H9 (cell line): ENCODE results near the gene FBXO39. TPM values are rescaled to one million over a fixed set of nuclear protein-coding genes. Genes with fewer than 3 reads are reported as not detected.

Source experiments
- DNase-seq: peaks from one replicate; pipeline ENCODE4 v3.0.0-alpha.2; 2017
- H2AFZ ChIP-seq: one replicate; pipeline ENCODE4 v1.6.1; 2013; ENCODE audit warnings: mild to moderate bottlenecking, low read length, control low read depth, moderate library complexity
- H2AK5ac ChIP-seq: 2 replicates; pipeline ENCODE4 v1.6.1; 2013; ENCODE audit warnings: low read length, control low read depth, mixed read lengths; ENCODE audit not compliant: insufficient read length
- H2BK120ac ChIP-seq: one replicate; pipeline ENCODE4 v1.6.1; 2013; ENCODE audit warnings: low read depth, mild to moderate bottlenecking, low read length, control low read depth, inconsistent platforms; ENCODE audit not compliant: poor library complexity, severe bottlenecking
- H2BK12ac ChIP-seq: 2 replicates; pipeline ENCODE4 v1.6.1; 2013; ENCODE audit warnings: low read length, control low read depth, mixed read lengths, low read depth; ENCODE audit not compliant: insufficient read length
- H2BK15ac ChIP-seq: 2 replicates; pipeline ENCODE4 v1.6.1; 2013; ENCODE audit warnings: low read depth, low read length, control low read depth
- H2BK20ac ChIP-seq: one replicate; pipeline ENCODE4 v1.6.1; 2013; ENCODE audit warnings: low read depth, mild to moderate bottlenecking, low read length, control low read depth, inconsistent platforms; ENCODE audit not compliant: poor library complexity, severe bottlenecking
- H2BK5ac ChIP-seq: 2 replicates; pipeline ENCODE4 v1.6.1; 2013; ENCODE audit warnings: low read length, control low read depth, mixed read lengths; ENCODE audit not compliant: insufficient read length
- H3K14ac ChIP-seq: 2 replicates; pipeline ENCODE4 v1.6.1; 2013; ENCODE audit warnings: low read length, control low read depth; ENCODE audit not compliant: insufficient read depth
- H3K18ac ChIP-seq: 2 replicates; pipeline ENCODE4 v1.6.1; 2013; ENCODE audit warnings: low read depth, mild to moderate bottlenecking, mixed read lengths, low read length, control low read depth; ENCODE audit not compliant: insufficient read length
- H3K23ac ChIP-seq: 2 replicates; pipeline ENCODE4 v1.6.1; 2013; ENCODE audit warnings: low read length, control low read depth, mixed read lengths, low read depth; ENCODE audit not compliant: insufficient read length
- H3K23me2 ChIP-seq: 2 replicates; pipeline ENCODE4 v1.6.1; 2013; ENCODE audit warnings: low read depth, mild to moderate bottlenecking, mixed read lengths, low read length, control low read depth; ENCODE audit not compliant: insufficient read length, poor library complexity, severe bottlenecking
- H3K27ac ChIP-seq: 2 replicates; pipeline ENCODE4 v1.5.1; 2013; ENCODE audit warnings: low read length, control low read depth, mixed read lengths, low read depth; ENCODE audit not compliant: insufficient read length
- H3K27me3 ChIP-seq: 2 replicates; pipeline ENCODE4 v1.6.1; 2013; ENCODE audit warnings: low read length, control low read depth, inconsistent platforms; ENCODE audit not compliant: insufficient read depth
- H3K4ac ChIP-seq: 2 replicates; pipeline ENCODE4 v1.6.1; 2013; ENCODE audit warnings: low read depth, mild to moderate bottlenecking, control low read depth, inconsistent platforms, low read length, moderate library complexity
- H3K4me1 ChIP-seq: 2 replicates; pipeline ENCODE4 v1.6.1; 2013; ENCODE audit warnings: low read length, control low read depth, inconsistent platforms; ENCODE audit not compliant: insufficient read depth
- H3K4me2 ChIP-seq: 2 replicates; pipeline ENCODE4 v1.6.1; 2013; ENCODE audit warnings: low read length, control low read depth, mixed read lengths; ENCODE audit not compliant: insufficient read length, insufficient read depth
- H3K56ac ChIP-seq: 2 replicates; pipeline ENCODE4 v1.6.1; 2013; ENCODE audit warnings: low read depth, mild to moderate bottlenecking, mixed read lengths, low read length, control low read depth; ENCODE audit not compliant: insufficient read length
- H3K79me1 ChIP-seq: 2 replicates; pipeline ENCODE4 v1.6.1; 2013; ENCODE audit warnings: low read depth, mild to moderate bottlenecking, moderate library complexity, low read length, control low read depth, inconsistent platforms; ENCODE audit not compliant: insufficient read depth, poor library complexity, severe bottlenecking
- H3K79me2 ChIP-seq: 2 replicates; pipeline ENCODE4 v1.6.1; 2013; ENCODE audit warnings: low read length, control low read depth, inconsistent platforms; ENCODE audit not compliant: insufficient read depth
- H3K9ac ChIP-seq: 2 replicates; pipeline ENCODE4 v1.6.1; 2013; ENCODE audit warnings: low read length, control low read depth, mixed read lengths; ENCODE audit not compliant: insufficient read length; ENCODE audit errors: extremely low read depth
- H3K9me3 ChIP-seq: one replicate; pipeline ENCODE4 v1.6.1; 2013; ENCODE audit warnings: low read depth, low read length, inconsistent platforms; ENCODE audit not compliant: control insufficient read depth
- H3T11ph ChIP-seq: one replicate; pipeline ENCODE4 v1.6.1; 2013; ENCODE audit warnings: mild to moderate bottlenecking, low read length, control low read depth, inconsistent platforms
- H4K20me1 ChIP-seq: one replicate; pipeline ENCODE4 v1.6.1; 2013; ENCODE audit not compliant: control insufficient read depth, insufficient read length, insufficient read depth
- H4K5ac ChIP-seq: 2 replicates; pipeline ENCODE4 v1.6.1; 2013; ENCODE audit warnings: low read depth, mild to moderate bottlenecking, mixed read lengths, low read length, control low read depth; ENCODE audit not compliant: insufficient read length
- H4K8ac ChIP-seq: replicated peaks from 2 replicates; pipeline ENCODE4 v1.6.1; 2013; ENCODE audit warnings: low read length, control low read depth, mixed read lengths, low read depth; ENCODE audit not compliant: insufficient read length
- H4K91ac ChIP-seq: 2 replicates; pipeline ENCODE4 v1.6.1; 2013; ENCODE audit warnings: low read depth, mild to moderate bottlenecking, moderate library complexity, mixed read lengths, low read length, control low read depth; ENCODE audit not compliant: insufficient read length
- H3K27ac Mint-ChIP-seq, 3 experiments: 2 replicates in 2 of 3; 3 replicates in 1 of 3; pipeline ENCODE4 v1.8.0; 2020 to 2021; ENCODE audit warnings: mixed read lengths in 3 of 3, mild to moderate bottlenecking in 1 of 3, moderate library complexity in 1 of 3
- H3K27me3 Mint-ChIP-seq: 2 replicates; pipeline ENCODE4 v1.8.0; 2021; ENCODE audit warnings: low read depth, mild to moderate bottlenecking, moderate library complexity, mixed read lengths
- H3K36me3 Mint-ChIP-seq, 3 experiments: 2 replicates in 2 of 3; 3 replicates in 1 of 3; pipeline ENCODE4 v1.8.0; 2020 to 2021; ENCODE audit warnings: low read depth in 3 of 3, mixed read lengths in 3 of 3; ENCODE audit not compliant: insufficient read depth in 1 of 3
- H3K4me1 Mint-ChIP-seq, 2 experiments: 2 replicates each; pipeline ENCODE4 v1.8.0; 2020; ENCODE audit warnings: mixed read lengths in 2 of 2
- H3K4me3 Mint-ChIP-seq, 2 experiments: 2 replicates in 1 of 2; 3 replicates in 1 of 2; pipeline ENCODE4 v1.8.0; 2020 to 2021; ENCODE audit warnings: mild to moderate bottlenecking in 2 of 2, mixed read lengths in 2 of 2, moderate library complexity in 1 of 2
- H3K9me3 Mint-ChIP-seq, 2 experiments: 2 replicates in 1 of 2; 3 replicates in 1 of 2; pipeline ENCODE4 v1.8.0; 2020; ENCODE audit warnings: mild to moderate bottlenecking in 2 of 2, mixed read lengths in 2 of 2, moderate library complexity in 1 of 2
- WGBS: extraction: QIAGEN DNeasy Blood & Tissue Kit; methylation state at CpG from one replicate; pipeline ENCODE4 v1.1.7; 2013; ENCODE audit warnings: missing lambda C conversion rate, low lambda C conversion rate, mixed read lengths; ENCODE audit not compliant: insufficient read length; ENCODE audit errors: extremely low coverage; 5-methylcytosine and 5-hydroxymethylcytosine counted together
- total RNA-seq: library from RNA; stranded (reverse); gene quantifications from 2 replicates; pipeline ENCODE4 v1.2.1, GENCODE V29; 2021
- TF ChIP-seq, protein P1 (sequence below): fragments of 200-600 bp; sonication (generic); conservative IDR thresholded peaks from 3 replicates; pipeline ENCODE4 v1.8.0; 2021; ENCODE audit warnings: antibody characterized with exemption, mild to moderate bottlenecking

The FBXO39 gene
- total RNA-seq, 1 experiment from 2014 or later, result not detected

DNA sequence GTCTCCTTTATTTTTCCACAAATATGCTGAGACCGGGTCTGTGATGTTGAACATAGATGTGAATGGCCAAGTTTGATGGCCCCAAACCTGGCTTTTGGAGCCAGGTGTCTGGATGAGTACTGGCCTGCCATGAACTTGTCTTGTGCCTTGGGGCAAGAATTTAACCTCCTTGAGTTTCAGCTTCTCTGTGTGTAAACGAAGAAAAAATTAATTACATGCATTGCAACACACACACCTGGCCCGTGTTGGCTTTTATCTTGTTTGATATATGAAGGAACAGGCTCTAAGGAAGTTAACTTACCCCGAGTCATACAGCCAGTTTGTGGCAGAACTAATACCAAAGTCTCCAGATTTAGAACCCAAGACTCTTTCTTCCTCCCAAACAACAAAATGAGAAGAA is 13.1 kb downstream of the FBXO39 start:
- no peaks in the 10 kb centered on the region for H3K27me3 ChIP-seq
- H3K27ac Mint-ChIP-seq, result no peak overlapping the region

More for the DNA sequence above, 13.1 kb downstream of the FBXO39 start:
- H3K9ac ChIP-seq, result no peak overlapping the region
- H4K5ac ChIP-seq, result no peak overlapping the region
- no peak overlapping the region for H3K56ac ChIP-seq
- H3K18ac ChIP-seq, result no peak overlapping the region
- H2BK15ac ChIP-seq, result no peak overlapping the region
- no peak overlapping the region for H4K91ac ChIP-seq
- no peaks in the 10 kb centered on the region for H3K79me1 ChIP-seq
- H3K79me2 ChIP-seq, result no peaks in the 10 kb centered on the region
- TF ChIP-seq, protein P1, sequence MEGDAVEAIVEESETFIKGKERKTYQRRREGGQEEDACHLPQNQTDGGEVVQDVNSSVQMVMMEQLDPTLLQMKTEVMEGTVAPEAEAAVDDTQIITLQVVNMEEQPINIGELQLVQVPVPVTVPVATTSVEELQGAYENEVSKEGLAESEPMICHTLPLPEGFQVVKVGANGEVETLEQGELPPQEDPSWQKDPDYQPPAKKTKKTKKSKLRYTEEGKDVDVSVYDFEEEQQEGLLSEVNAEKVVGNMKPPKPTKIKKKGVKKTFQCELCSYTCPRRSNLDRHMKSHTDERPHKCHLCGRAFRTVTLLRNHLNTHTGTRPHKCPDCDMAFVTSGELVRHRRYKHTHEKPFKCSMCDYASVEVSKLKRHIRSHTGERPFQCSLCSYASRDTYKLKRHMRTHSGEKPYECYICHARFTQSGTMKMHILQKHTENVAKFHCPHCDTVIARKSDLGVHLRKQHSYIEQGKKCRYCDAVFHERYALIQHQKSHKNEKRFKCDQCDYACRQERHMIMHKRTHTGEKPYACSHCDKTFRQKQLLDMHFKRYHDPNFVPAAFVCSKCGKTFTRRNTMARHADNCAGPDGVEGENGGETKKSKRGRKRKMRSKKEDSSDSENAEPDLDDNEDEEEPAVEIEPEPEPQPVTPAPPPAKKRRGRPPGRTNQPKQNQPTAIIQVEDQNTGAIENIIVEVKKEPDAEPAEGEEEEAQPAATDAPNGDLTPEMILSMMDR, result no peak
- no peak overlapping the region for H3K4me2 ChIP-seq
- no peak overlapping the region for H3K23ac ChIP-seq
- no peaks in the 10 kb centered on the region for H3K23me2 ChIP-seq
- H2BK20ac ChIP-seq, result no peak overlapping the region
- Mint-ChIP-seq H3K4me3 (no peak overlapping the region), H3K27me3 (peaks cover 60% of the 10 kb centered on the region), H3K4me1 (0 out of 4 replicates have a peak, but pooled peaks cover 0 to 3% of the 10 kb centered on the region in 2 experiments), H3K36me3 (no peaks in the 10 kb centered on the region), H3K9me3 (no peaks in the 10 kb centered on the region)
- no peak overlapping the region for H4K8ac ChIP-seq
- no peak overlapping the region for H2BK120ac ChIP-seq
- H3K4ac ChIP-seq, result no peak overlapping the region
- H2AK5ac ChIP-seq, result no peak overlapping the region
- no peaks in the 10 kb centered on the region for H3K9me3 ChIP-seq
- H3K14ac ChIP-seq, result no peak overlapping the region
- DNase-seq, result no peak
- H2AFZ ChIP-seq, result no peak overlapping the region
- H2BK12ac ChIP-seq, result no peak overlapping the region
- H4K20me1 ChIP-seq, result no peaks in the 10 kb centered on the region
- no peak overlapping the region for H3T11ph ChIP-seq
- no peak overlapping the region for H3K27ac ChIP-seq
- no peak overlapping the region for H2BK5ac ChIP-seq
- WGBS, result no CpG with 5 or more reads among the region's 4 CpGs
- H3K4me1 ChIP-seq, result no peaks in the 10 kb centered on the region
